IMR-90 (cell line): ENCODE data around the gene GPR84. TPM values are rescaled to one million over a fixed set of nuclear protein-coding genes. Genes with fewer than 3 reads are reported as not detected.
A peak's percentile ranks its signal among the peaks of the same experiment; 100 is the strongest.

Source experiments
- ATAC-seq: fragments of 200-7000 bp; cut with Tn5 transposase; 2 replicates; pipeline ENCODE4 v1.9.1; 2020; ENCODE audit warnings: low read depth, mild to moderate bottlenecking, moderate library complexity
- BruUV-seq: library from RNA; stranded (reverse); fragments of 400-500 nt; replicated peaks from 2 replicates; lab custom pipeline; 2021; lab: Mats Ljungman, UMichigan
- CTCF ChIA-PET: fragments of 300-600 bp; formaldehyde crosslinking; extraction: SDS; loops from one replicate; lab custom pipeline; 2021; ENCODE audit warnings: antibody characterized with exemption; lab: Yijun Ruan, JAX
- POLR2A ChIA-PET: fragments of 300-600 bp; sonication (Branson Sonifier 250); formaldehyde crosslinking; loops from one replicate; lab custom pipeline; 2022; ENCODE audit warnings: antibody characterized with exemption; ENCODE audit not compliant: unreplicated experiment; lab: Charles Lee
- DNase-seq: peaks from one replicate; pipeline ENCODE4 v3.0.0; 2013
- H2AFZ ChIP-seq: replicated peaks from 2 replicates; pipeline ENCODE3; 2013; ENCODE audit warnings: low read length, mild to moderate bottlenecking; ENCODE audit not compliant: poor library complexity
- H2AK5ac ChIP-seq: 2 replicates; pipeline ENCODE4 v1.6.1; 2013; ENCODE audit warnings: low read depth, low read length, inconsistent platforms
- H2AK9ac ChIP-seq: replicated peaks from 2 replicates; pipeline ENCODE3; 2013; ENCODE audit warnings: mild to moderate bottlenecking, low read depth, low read length, moderate library complexity; ENCODE audit not compliant: poor library complexity
- H2BK120ac ChIP-seq: 2 replicates; pipeline ENCODE4 v1.6.1; 2013; ENCODE audit warnings: low read depth, low read length, inconsistent platforms
- H2BK15ac ChIP-seq: 3 replicates; pipeline ENCODE4 v1.6.1; 2013; ENCODE audit warnings: low read depth, low read length, inconsistent platforms
- H2BK20ac ChIP-seq: 2 replicates; pipeline ENCODE4 v1.6.1; 2013; ENCODE audit warnings: low read depth, mild to moderate bottlenecking, inconsistent platforms, low read length, moderate library complexity
- H2BK5ac ChIP-seq: 2 replicates; pipeline ENCODE4 v1.6.1; 2013; ENCODE audit warnings: mild to moderate bottlenecking, low read depth, low read length, inconsistent platforms; ENCODE audit not compliant: poor library complexity, severe bottlenecking
- H3K14ac ChIP-seq: replicated peaks from 2 replicates; pipeline ENCODE4 v1.6.1; 2013; ENCODE audit warnings: low read depth, low read length, inconsistent platforms
- H3K18ac ChIP-seq: 2 replicates; pipeline ENCODE4 v1.6.1; 2013; ENCODE audit warnings: low read depth, low read length, control low read depth
- H3K23ac ChIP-seq: 2 replicates; pipeline ENCODE4 v1.6.1; 2013; ENCODE audit warnings: low read depth, low read length, inconsistent platforms
- H3K27ac ChIP-seq: 2 replicates; pipeline ENCODE4 v1.5.1; 2013; ENCODE audit warnings: mild to moderate bottlenecking, control low read depth, low read length; ENCODE audit not compliant: insufficient read depth
- H3K27me3 ChIP-seq: 2 replicates; pipeline ENCODE4 v1.6.1; 2013; ENCODE audit warnings: low read length; ENCODE audit not compliant: control insufficient read depth, insufficient read depth
- H3K36me3 ChIP-seq: 2 replicates; pipeline ENCODE4 v1.6.1; 2013; ENCODE audit warnings: low read length, mixed read lengths; ENCODE audit not compliant: control insufficient read depth, insufficient read depth
- H3K4ac ChIP-seq: 2 replicates; pipeline ENCODE4 v1.6.1; 2013; ENCODE audit warnings: low read depth, low read length, inconsistent platforms
- H3K4me1 ChIP-seq: 2 replicates; pipeline ENCODE4 v1.6.1; 2013; ENCODE audit warnings: low read length, mixed read lengths; ENCODE audit not compliant: control insufficient read depth, insufficient read depth
- H3K4me2 ChIP-seq: 2 replicates; pipeline ENCODE4 v1.6.1; 2013; ENCODE audit warnings: low read depth, mild to moderate bottlenecking, control low read depth, low read length, moderate library complexity
- H3K4me3 ChIP-seq: 2 replicates; pipeline ENCODE4 v1.5.1; 2013; ENCODE audit warnings: low read depth, mild to moderate bottlenecking, control low read depth, low read length, moderate library complexity; ENCODE audit not compliant: insufficient read depth
- H3K56ac ChIP-seq: 2 replicates; pipeline ENCODE4 v1.6.1; 2013; ENCODE audit warnings: low read length, inconsistent platforms; ENCODE audit not compliant: insufficient read depth; ENCODE audit errors: extremely low read depth
- H3K79me1 ChIP-seq, 2 experiments: 2 replicates each; pipeline ENCODE4 v1.6.1; 2013; ENCODE audit warnings: low read length in 2 of 2, inconsistent platforms in 1 of 2, low read depth in 1 of 2
- H3K9ac ChIP-seq: 2 replicates; pipeline ENCODE4 v1.6.1; 2013; ENCODE audit warnings: low read depth, low read length, control low read depth
- H3K9me1 ChIP-seq: 2 replicates; pipeline ENCODE4 v1.6.1; 2013; ENCODE audit warnings: low read length, inconsistent platforms; ENCODE audit not compliant: insufficient read depth
- H3K9me3 ChIP-seq: 2 replicates; pipeline ENCODE4 v1.6.1; 2013; ENCODE audit warnings: low read length; ENCODE audit not compliant: control insufficient read depth, insufficient read depth
- H4K20me1 ChIP-seq: 2 replicates; pipeline ENCODE4 v1.6.1; 2013; ENCODE audit warnings: low read length, inconsistent platforms; ENCODE audit not compliant: insufficient read depth
- H4K5ac ChIP-seq: 2 replicates; pipeline ENCODE4 v1.6.1; 2013; ENCODE audit warnings: mild to moderate bottlenecking, low read depth, low read length, control low read depth
- H4K8ac ChIP-seq, 2 experiments: 2 replicates each; pipeline ENCODE4 v1.6.1; 2013; ENCODE audit warnings: low read depth in 2 of 2, low read length in 2 of 2, control low read depth in 1 of 2, inconsistent platforms in 1 of 2
- H4K91ac ChIP-seq: 2 replicates; pipeline ENCODE4 v1.6.1; 2013; ENCODE audit warnings: low read depth, low read length, inconsistent platforms; ENCODE audit not compliant: insufficient read depth
- CTCF ChIP-seq: conservative IDR thresholded peaks from 2 replicates; pipeline ENCODE4 v1.5.1; 2012; ENCODE audit warnings: mild to moderate bottlenecking, low read depth, low read length, improper control_type of control experiment
- FOS ChIP-seq: fragments of 150-350 bp; IDR thresholded peaks from 2 replicates; pipeline ENCODE4 v1.6.1; 2016; ENCODE audit warnings: low read depth, low read length
- MAFK ChIP-seq: IDR thresholded peaks from 2 replicates; pipeline ENCODE4 v1.6.1; 2012; ENCODE audit warnings: low read depth, low read length, improper control_type of control experiment
- MAZ ChIP-seq: IDR thresholded peaks from 2 replicates; pipeline ENCODE4 v1.6.1; 2012; ENCODE audit warnings: low read depth, mild to moderate bottlenecking, low read length, improper control_type of control experiment, moderate library complexity, borderline replicate concordance
- MXI1 ChIP-seq: IDR thresholded peaks from 2 replicates; pipeline ENCODE4 v1.6.1; 2012; ENCODE audit warnings: low read depth, mild to moderate bottlenecking, low read length, moderate library complexity, borderline replicate concordance
- POLR2A ChIP-seq: IDR thresholded peaks from 2 replicates; pipeline ENCODE4 v1.6.1; 2012; ENCODE audit warnings: mild to moderate bottlenecking, low read depth, low read length
- RFX5 ChIP-seq: IDR thresholded peaks from 2 replicates; pipeline ENCODE4 v1.8.0; 2012; ENCODE audit warnings: low read depth, mild to moderate bottlenecking, low read length, moderate library complexity
- SMC3 ChIP-seq: fragments of 150-350 bp; IDR thresholded peaks from 2 replicates; pipeline ENCODE4 v1.6.1; 2016; ENCODE audit warnings: low read depth, mild to moderate bottlenecking, antibody characterized with exemption, low read length, moderate library complexity
- WGBS, 2 experiments: methylation state at CpG; one replicate each; pipeline versions ENCODE4 v1.1.5 to v1.1.7; 2013; ENCODE audit warnings: missing lambda C conversion rate in 2 of 2; ENCODE audit not compliant: insufficient read length in 1 of 2; ENCODE audit errors: extremely low coverage in 2 of 2; 5-methylcytosine and 5-hydroxymethylcytosine counted together
- dilution Hi-C: fragments of 300-500 bp; cut with HindIII; formaldehyde crosslinking; loops from one replicate; pipeline ENCODE4 v1.14.3; 2018; ENCODE audit warnings: low sequenced_read_pairs; ENCODE audit not compliant: unreplicated experiment
- in situ Hi-C: fragments of 300-500 bp; cut with MboI; formaldehyde crosslinking; loops from 3 replicates; pipeline ENCODE4 v1.14.3; 2019; ENCODE audit warnings: low sequenced_read_pairs, inconsistent platforms, mixed read lengths
- intact Hi-C: fragments of 100-400 bp; cut with micrococcal nuclease; formaldehyde crosslinking; loops from 2 replicates; pipeline ENCODE4 v1.10.0; 2022
- polyA plus RNA-seq, 3 experiments: library from polyadenylated mRNA; depleted of rRNA; stranded (reverse); fragments of >200 nt; gene quantifications; 2 replicates each; pipeline ENCODE4 v1.2.3, GENCODE V29; 2012; ENCODE audit warnings: low replicate concordance in 1 of 3
- total RNA-seq: library from RNA; depleted of rRNA; stranded (reverse); fragments of >200 nt; gene quantifications from 2 replicates; pipeline ENCODE4 v1.2.3, GENCODE V29; 2012
- TF ChIP-seq, protein P1 (sequence below): fragments of 150-350 bp; IDR thresholded peaks from 2 replicates; pipeline ENCODE4 v1.6.1; 2016; ENCODE audit warnings: low read depth, mild to moderate bottlenecking, low read length, moderate library complexity, borderline replicate concordance

Gene GPR84
- total and polyA plus RNA-seq, 2 of the 4 experiments (the other 2 are of a cell fraction): not detected

GRCh38 chr12:54405106-54405505, 40.8 kb upstream of the GPR84 start:
- no peaks in the 10 kb centered on the region for H3K4me1 ChIP-seq
- H4K5ac ChIP-seq: no peak overlapping the region
- no peak overlapping the region for H3K4ac ChIP-seq
- H3K9me3 ChIP-seq: no peaks in the 10 kb centered on the region
- H3K14ac ChIP-seq: no peak overlapping the region
- no peak overlapping the region for H2BK15ac ChIP-seq
- intact Hi-C loops (no loop called here), in situ Hi-C loops (no loop called here), dilution Hi-C loops (no loop called here)
- H2BK120ac ChIP-seq: no peak overlapping the region
- H2BK20ac ChIP-seq: no peak overlapping the region
- H4K20me1 ChIP-seq: peaks cover 48% of the 10 kb centered on the region
- H3K9me1 ChIP-seq: no peaks in the 10 kb centered on the region
- no peak for TF ChIP-seq CTCF
- no peak for TF ChIP-seq MAFK
- no peak for TF ChIP-seq RFX5
- TF ChIP-seq, protein P1, sequence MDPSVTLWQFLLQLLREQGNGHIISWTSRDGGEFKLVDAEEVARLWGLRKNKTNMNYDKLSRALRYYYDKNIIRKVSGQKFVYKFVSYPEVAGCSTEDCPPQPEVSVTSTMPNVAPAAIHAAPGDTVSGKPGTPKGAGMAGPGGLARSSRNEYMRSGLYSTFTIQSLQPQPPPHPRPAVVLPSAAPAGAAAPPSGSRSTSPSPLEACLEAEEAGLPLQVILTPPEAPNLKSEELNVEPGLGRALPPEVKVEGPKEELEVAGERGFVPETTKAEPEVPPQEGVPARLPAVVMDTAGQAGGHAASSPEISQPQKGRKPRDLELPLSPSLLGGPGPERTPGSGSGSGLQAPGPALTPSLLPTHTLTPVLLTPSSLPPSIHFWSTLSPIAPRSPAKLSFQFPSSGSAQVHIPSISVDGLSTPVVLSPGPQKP: no peak
- TF ChIP-seq SMC3: no peak
- TF ChIP-seq MXI1: no peak
- no peak for TF ChIP-seq POLR2A
- no peak for TF ChIP-seq MAZ
- no peak for TF ChIP-seq FOS
- H2AK9ac ChIP-seq: peak overlapping the region; percentile 3
- no peak overlapping the region for H3K27ac ChIP-seq
- no peak overlapping the region for H3K23ac ChIP-seq
- H4K8ac ChIP-seq: no peak overlapping the region
- DNase-seq (no peak), ATAC-seq (no peak)
- no peaks in the 10 kb centered on the region for H3K27me3 ChIP-seq
- 93% methylated on average over 3 of the region's 10 CpGs; no CpG with 5 or more reads in 1 of the 2 experiments for WGBS, 2 experiments
- no peak overlapping the region for H2AK5ac ChIP-seq
- H3K79me1 ChIP-seq: peaks cover 53 to 79% of the 10 kb centered on the region in 2 experiments
- H3K9ac ChIP-seq: no peak overlapping the region
- no peak overlapping the region for H2AFZ ChIP-seq
- no peak overlapping the region for H3K18ac ChIP-seq
- ChIA-PET POLR2A (no interaction called here), CTCF (interaction anchor here (0.6 to 1.5 kb wide), 2 partner anchors 26 to 196 kb away, joined by 3 to 5 read pairs; no protein-coding TSS in a partner anchor)
- BruUV-seq: no TSS peak
- no peak overlapping the region for H3K4me3 ChIP-seq
- H4K91ac ChIP-seq: no peak overlapping the region
- H3K56ac ChIP-seq: no peak overlapping the region
- H2BK5ac ChIP-seq: no peak overlapping the region
- peaks cover 86% of the 10 kb centered on the region for H3K36me3 ChIP-seq
- H3K4me2 ChIP-seq: no peak overlapping the region
